ENCODE data around the gene ZNF532. TPM values are rescaled to one million over a fixed set of nuclear protein-coding genes. Genes with fewer than 3 reads are reported as not detected.

ZNF532 gene
- polyA plus RNA-seq, 1 donor (not counting 4 experiments of a cell fraction or from before 2014, with no cell fraction given), result 31.5 TPM

DNA sequence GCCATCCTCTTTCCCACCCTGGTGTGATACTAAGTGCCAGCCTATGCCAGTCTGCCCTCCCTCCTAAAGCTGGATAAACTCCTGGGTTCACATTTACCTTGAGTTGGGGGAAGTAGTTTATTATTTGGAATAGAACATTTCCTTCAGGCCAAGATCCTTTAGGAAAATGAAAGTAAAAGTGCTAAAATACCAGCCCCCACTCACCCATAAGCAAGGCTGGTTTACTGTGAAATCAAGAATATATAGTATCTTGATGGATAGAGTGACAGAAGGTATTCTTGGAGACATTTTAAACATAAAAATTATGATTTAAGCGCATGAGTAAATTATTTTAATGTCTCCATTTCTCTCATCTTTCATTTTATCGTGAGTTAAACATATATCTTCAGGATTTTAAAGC lies 27.1 kb downstream of the ZNF532 start:
- peaks cover 1 to 8% of the 10 kb centered on the region in 2 experiments for H3K36me3 ChIP-seq (ENCODE audit: control insufficient read depth in 2 of 2, extremely low read depth in 1 of 2, insufficient read depth in 2 of 2, low read length in 2 of 2)
- H3K4me1 ChIP-seq (ENCODE audit: control insufficient read depth, extremely low read depth, insufficient read depth, low read length), result peaks cover 11% of the 10 kb centered on the region
- H3K27me3 ChIP-seq (ENCODE audit: control insufficient read depth, extremely low read depth, insufficient read depth, low read length), result no peaks in the 10 kb centered on the region
- no peak overlapping the region for H3K27ac ChIP-seq (ENCODE audit: control insufficient read depth, insufficient read depth, low read length)
- H4K20me1 ChIP-seq (ENCODE audit: control insufficient read depth, extremely low read depth, insufficient read depth, low read length), result peaks cover 2% of the 10 kb centered on the region
- no peak for TF ChIP-seq EZH2 (IDR thresholded peaks at IDR 0.05; ENCODE audit: low read length)
- peaks cover 1% of the 10 kb centered on the region for H3K79me2 ChIP-seq (ENCODE audit: control insufficient read depth, insufficient read depth, low read length)
- dilution Hi-C loops (cut with MboI; ENCODE audit: extremely low pct_ligation_motif_present, low sequenced_read_pairs), result no loop called here
- no peak overlapping the region for H2AFZ ChIP-seq (ENCODE audit: control insufficient read depth, low read length)
- no peak overlapping the region for H3K4me2 ChIP-seq (ENCODE audit: control insufficient read depth, extremely low read depth, insufficient read depth, low read depth, low read length)
- no peak overlapping the region for H3K9ac ChIP-seq (ENCODE audit: control insufficient read depth, extremely low read depth, insufficient read depth, low read length)
- no peak for FAIRE-seq
- H3K9me1 ChIP-seq (ENCODE audit: control insufficient read depth, extremely low read depth, insufficient read depth, low read length), result no peaks in the 10 kb centered on the region
- H3K4me3 ChIP-seq (ENCODE audit: control insufficient read depth in 2 of 3, extremely low read depth in 1 of 3, insufficient read depth in 2 of 3, low read depth in 1 of 3, low read length in 3 of 3), result no peak overlapping the region
- no peaks in the 10 kb centered on the region for H3K9me3 ChIP-seq (ENCODE audit: control insufficient read depth, low read depth, low read length)
- DNase-seq (ENCODE audit: low read depth, low spot score), result no peak

DNA sequence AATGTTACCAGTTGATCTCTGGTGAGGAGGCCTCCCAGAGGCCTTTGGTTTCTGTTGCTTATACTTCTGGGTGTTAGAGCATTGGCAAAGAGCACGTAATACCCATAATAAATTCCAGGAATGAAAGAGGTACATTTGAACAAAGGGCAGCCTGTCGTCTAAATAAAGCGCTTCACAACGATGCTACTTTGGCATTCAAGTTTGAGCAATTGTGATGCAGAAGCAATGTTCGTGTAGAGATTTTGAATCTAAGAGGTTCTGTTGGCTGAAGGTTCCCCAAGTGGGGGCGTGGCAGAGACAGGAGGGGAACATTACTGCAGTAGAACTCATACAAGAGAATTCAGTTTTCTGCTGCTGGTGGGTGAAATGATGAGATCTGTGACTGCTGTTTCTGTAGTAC lies 27.8 kb downstream of the ZNF532 start:
- H3K4me1 ChIP-seq (ENCODE audit: control insufficient read depth, extremely low read depth, insufficient read depth, low read length), result peaks cover 11% of the 10 kb centered on the region
- no peak overlapping the region for H3K9ac ChIP-seq (ENCODE audit: control insufficient read depth, extremely low read depth, insufficient read depth, low read length)
- FAIRE-seq, result no peak
- no peak overlapping the region for H2AFZ ChIP-seq (ENCODE audit: control insufficient read depth, low read length)
- H4K20me1 ChIP-seq (ENCODE audit: control insufficient read depth, extremely low read depth, insufficient read depth, low read length), result peaks cover 2% of the 10 kb centered on the region
- no peaks in the 10 kb centered on the region for H3K9me3 ChIP-seq (ENCODE audit: control insufficient read depth, low read depth, low read length)
- no peaks in the 10 kb centered on the region for H3K27me3 ChIP-seq (ENCODE audit: control insufficient read depth, extremely low read depth, insufficient read depth, low read length)
- peaks cover 1% of the 10 kb centered on the region for H3K79me2 ChIP-seq (ENCODE audit: control insufficient read depth, insufficient read depth, low read length)
- no peak for DNase-seq (ENCODE audit: low read depth, low spot score)
- H3K27ac ChIP-seq (ENCODE audit: control insufficient read depth, insufficient read depth, low read length), result no peak overlapping the region
- TF ChIP-seq EZH2 (IDR thresholded peaks at IDR 0.05; ENCODE audit: low read length), result no peak
- TF ChIP-seq, protein P1, sequence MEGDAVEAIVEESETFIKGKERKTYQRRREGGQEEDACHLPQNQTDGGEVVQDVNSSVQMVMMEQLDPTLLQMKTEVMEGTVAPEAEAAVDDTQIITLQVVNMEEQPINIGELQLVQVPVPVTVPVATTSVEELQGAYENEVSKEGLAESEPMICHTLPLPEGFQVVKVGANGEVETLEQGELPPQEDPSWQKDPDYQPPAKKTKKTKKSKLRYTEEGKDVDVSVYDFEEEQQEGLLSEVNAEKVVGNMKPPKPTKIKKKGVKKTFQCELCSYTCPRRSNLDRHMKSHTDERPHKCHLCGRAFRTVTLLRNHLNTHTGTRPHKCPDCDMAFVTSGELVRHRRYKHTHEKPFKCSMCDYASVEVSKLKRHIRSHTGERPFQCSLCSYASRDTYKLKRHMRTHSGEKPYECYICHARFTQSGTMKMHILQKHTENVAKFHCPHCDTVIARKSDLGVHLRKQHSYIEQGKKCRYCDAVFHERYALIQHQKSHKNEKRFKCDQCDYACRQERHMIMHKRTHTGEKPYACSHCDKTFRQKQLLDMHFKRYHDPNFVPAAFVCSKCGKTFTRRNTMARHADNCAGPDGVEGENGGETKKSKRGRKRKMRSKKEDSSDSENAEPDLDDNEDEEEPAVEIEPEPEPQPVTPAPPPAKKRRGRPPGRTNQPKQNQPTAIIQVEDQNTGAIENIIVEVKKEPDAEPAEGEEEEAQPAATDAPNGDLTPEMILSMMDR (optimal IDR thresholded peaks at IDR 0.05 in 1 of 3, IDR thresholded peaks at IDR 0.05 in 1 of 3, conservative IDR thresholded peaks at IDR 0.05 in 1 of 3; ENCODE audit: extremely low read depth in 1 of 3, insufficient read depth in 2 of 3, low read length in 3 of 3), result no peak
- dilution Hi-C loops (cut with MboI; ENCODE audit: extremely low pct_ligation_motif_present, low sequenced_read_pairs), result no loop called here
- no peak overlapping the region for H3K4me3 ChIP-seq (ENCODE audit: control insufficient read depth in 2 of 3, extremely low read depth in 1 of 3, insufficient read depth in 2 of 3, low read depth in 1 of 3, low read length in 3 of 3)
- peaks cover 0 to 5% of the 10 kb centered on the region in 2 experiments for H3K36me3 ChIP-seq (ENCODE audit: control insufficient read depth in 2 of 2, extremely low read depth in 1 of 2, insufficient read depth in 2 of 2, low read length in 2 of 2)
- H3K9me1 ChIP-seq (ENCODE audit: control insufficient read depth, extremely low read depth, insufficient read depth, low read length), result no peaks in the 10 kb centered on the region
- H3K4me2 ChIP-seq (ENCODE audit: control insufficient read depth, extremely low read depth, insufficient read depth, low read depth, low read length), result no peak overlapping the region

Measured in keratinocyte (primary cell).